Uterus (tissue), 4 donors: ENCODE data around the gene CYP1A2. TPM values are rescaled to one million over a fixed set of nuclear protein-coding genes. Genes with fewer than 3 reads are reported as not detected.

ENCODE experiments used
- DNase-seq, 2 donors: peaks; one replicate each; pipeline ENCODE4 v3.0.0-alpha.2; 2019 to 2020
- H3K27ac ChIP-seq, 2 donors: fragments of 200-600 bp; sonication (generic); 1 replicate in 1 of 2; 2 replicates in 1 of 2; pipeline ENCODE4 v1.5.1; 2016 to 2018
- H3K27me3 ChIP-seq, 2 donors: fragments of 200-600 bp; sonication (generic); one replicate each; pipeline ENCODE4 v1.5.1; 2018 to 2019; ENCODE audit warnings: control low read depth in 1 of 2
- H3K36me3 ChIP-seq, 2 donors: fragments of 200-600 bp; sonication (generic); one replicate each; pipeline ENCODE4 v1.5.1; 2019; ENCODE audit warnings: control low read depth in 1 of 2
- H3K4me1 ChIP-seq, 2 donors: fragments of 200-600 bp; sonication (generic); one replicate each; pipeline ENCODE4 v1.5.1; 2018 to 2019; ENCODE audit warnings: control low read depth in 1 of 2
- H3K4me3 ChIP-seq, 2 donors: fragments of 200-600 bp; sonication (generic); 1 replicate in 1 of 2; 2 replicates in 1 of 2; pipeline ENCODE4 v1.5.1; 2018 to 2019; ENCODE audit warnings: mild to moderate bottlenecking in 1 of 2
- H3K9me3 ChIP-seq, 2 donors: fragments of 200-600 bp; sonication (generic); one replicate each; pipeline ENCODE4 v1.5.1; 2019; ENCODE audit warnings: control low read depth in 1 of 2
- POLR2A ChIP-seq, 2 donors: fragments of 450-650 bp; IDR thresholded peaks; one replicate each; pipeline ENCODE4 v1.6.1; 2016; ENCODE audit warnings: antibody characterized with exemption in 2 of 2, mild to moderate bottlenecking in 1 of 2, moderate library complexity in 1 of 2
- intact Hi-C: fragments of 100-400 bp; cut with DNase I; formaldehyde crosslinking; loops from one replicate; pipeline ENCODE4 v1.15.1; 2023; ENCODE audit warnings: low total_unique reads
- total RNA-seq, 4 donors: library from RNA; depleted of rRNA in 3 of 4; stranded (reverse); fragments of >200 nt in 3 of 4; gene quantifications; one replicate each; pipeline versions ENCODE4 v1.1.0 to v1.2.4, GENCODE V29; 2014 to 2023
- TF ChIP-seq, protein P1 (sequence below), 4 experiments: fragments of 200-600 bp in 2 of 4; fragments of 450-650 bp in 2 of 4; sonication (generic) in 2 of 4; IDR thresholded peaks; one replicate each; pipeline ENCODE4 v1.5.1; 2016 to 2019; ENCODE audit warnings: antibody characterized with exemption in 4 of 4, mild to moderate bottlenecking in 2 of 4, moderate library complexity in 1 of 4
- donor health status: DM: yes; HTN: yes; CAD: no.

CYP1A2 gene
- total RNA-seq, 4 donors from 2014 or later, result not detected

DNA sequence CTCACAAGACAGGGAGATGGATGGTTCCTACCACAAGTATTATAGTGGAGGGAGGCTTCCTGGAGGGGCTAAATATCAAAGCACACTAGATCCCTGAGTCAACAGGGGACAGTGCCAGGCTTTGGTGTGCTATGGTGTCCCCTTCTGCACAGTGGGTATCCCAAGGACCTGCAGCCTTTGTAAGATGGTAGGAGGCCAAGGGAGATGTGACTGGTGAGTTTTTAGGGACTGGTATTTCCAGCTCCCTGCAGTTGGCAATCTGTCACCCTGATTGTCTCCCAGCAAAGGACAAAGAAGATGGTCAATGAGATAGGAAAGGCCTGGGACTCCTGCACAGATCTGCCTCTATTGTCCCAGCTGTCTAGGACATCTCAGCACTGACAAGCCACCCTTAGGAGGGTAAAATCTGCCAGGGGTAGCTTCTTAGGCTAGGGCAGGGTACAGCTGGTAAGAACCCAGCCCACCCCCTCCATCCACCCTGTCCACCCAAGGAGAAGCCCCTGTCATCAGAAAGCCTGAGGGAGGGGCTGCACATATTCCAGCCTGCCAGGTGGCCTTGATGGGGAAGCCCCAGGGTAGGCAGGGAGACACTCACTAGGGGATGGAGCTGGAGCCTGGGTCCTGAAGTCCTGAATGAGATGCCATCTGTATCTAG is 23.9 kb upstream of the CYP1A2 start:
- Histone ChIP-seq H3K27me3 (peaks cover 0 to 5% of the 10 kb centered on the region in 2 donors), H3K27ac (no peak overlapping the region), H3K36me3 (no peaks in the 10 kb centered on the region), H3K4me1 (peaks cover 0 to 6% of the 10 kb centered on the region in 2 donors), H3K9me3 (no peaks in the 10 kb centered on the region), H3K4me3 (no peak overlapping the region)
- intact Hi-C loops, result no loop called here
- DNase-seq, result no peak
- no peak for TF ChIP-seq POLR2A (IDR thresholded peaks at IDR 0.05)
- TF ChIP-seq, protein P1, sequence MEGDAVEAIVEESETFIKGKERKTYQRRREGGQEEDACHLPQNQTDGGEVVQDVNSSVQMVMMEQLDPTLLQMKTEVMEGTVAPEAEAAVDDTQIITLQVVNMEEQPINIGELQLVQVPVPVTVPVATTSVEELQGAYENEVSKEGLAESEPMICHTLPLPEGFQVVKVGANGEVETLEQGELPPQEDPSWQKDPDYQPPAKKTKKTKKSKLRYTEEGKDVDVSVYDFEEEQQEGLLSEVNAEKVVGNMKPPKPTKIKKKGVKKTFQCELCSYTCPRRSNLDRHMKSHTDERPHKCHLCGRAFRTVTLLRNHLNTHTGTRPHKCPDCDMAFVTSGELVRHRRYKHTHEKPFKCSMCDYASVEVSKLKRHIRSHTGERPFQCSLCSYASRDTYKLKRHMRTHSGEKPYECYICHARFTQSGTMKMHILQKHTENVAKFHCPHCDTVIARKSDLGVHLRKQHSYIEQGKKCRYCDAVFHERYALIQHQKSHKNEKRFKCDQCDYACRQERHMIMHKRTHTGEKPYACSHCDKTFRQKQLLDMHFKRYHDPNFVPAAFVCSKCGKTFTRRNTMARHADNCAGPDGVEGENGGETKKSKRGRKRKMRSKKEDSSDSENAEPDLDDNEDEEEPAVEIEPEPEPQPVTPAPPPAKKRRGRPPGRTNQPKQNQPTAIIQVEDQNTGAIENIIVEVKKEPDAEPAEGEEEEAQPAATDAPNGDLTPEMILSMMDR (IDR thresholded peaks at IDR 0.05), result no peak

DNA sequence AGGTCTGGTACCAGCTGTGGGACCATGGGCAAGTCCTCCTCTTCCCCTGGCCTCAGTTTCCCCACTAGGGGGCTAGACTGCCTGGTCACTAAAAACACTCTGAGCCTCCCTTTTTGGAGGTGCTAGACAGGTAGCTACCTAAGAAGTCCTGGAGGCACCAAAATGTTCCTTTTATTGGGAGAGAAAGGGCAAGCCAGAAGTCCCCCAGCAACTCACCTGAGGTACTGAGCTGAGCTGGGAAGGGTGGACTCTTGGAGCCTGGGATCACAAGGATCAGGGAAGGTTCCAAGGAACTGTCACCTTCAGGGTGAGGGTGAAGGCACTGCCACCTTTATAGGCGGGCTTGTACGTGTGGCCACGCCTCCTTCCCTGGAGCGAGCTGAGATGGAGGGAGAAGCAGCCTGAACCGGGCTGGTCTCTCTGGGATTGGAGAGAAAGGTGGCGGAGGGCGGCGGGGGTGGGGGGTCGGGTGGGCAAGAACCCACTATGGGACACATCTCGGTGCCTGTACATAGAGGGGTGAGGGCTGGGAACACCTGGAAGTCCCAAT is 23.3 kb upstream of the CYP1A2 start, which contains the start of gene CYP1A1:
Gene CYP1A1, minus strand, starts transcription at position 304 of the 550 bp plus-strand sequence. CDS start 2,431 bp downstream, outside the sequence.
- no peak for TF ChIP-seq POLR2A (IDR thresholded peaks at IDR 0.05)
- TF ChIP-seq, protein P1 (IDR thresholded peaks at IDR 0.05), result no peak
- peaks cover 0 to 6% of the 10 kb centered on the region in 2 donors for H3K4me1 ChIP-seq
- no peaks in the 10 kb centered on the region for H3K36me3 ChIP-seq
- peak within 1 kb of the TSS; percentile 40 to 43 for H3K4me3 ChIP-seq
- intact Hi-C loops, result no loop called here
- H3K27ac ChIP-seq, result no peak within 1 kb of the TSS
- no peaks in the 10 kb centered on the region for H3K9me3 ChIP-seq
- DNase-seq, result no peak
- H3K27me3 ChIP-seq, result peaks cover 0 to 5% of the 10 kb centered on the region in 2 donors

DNA sequence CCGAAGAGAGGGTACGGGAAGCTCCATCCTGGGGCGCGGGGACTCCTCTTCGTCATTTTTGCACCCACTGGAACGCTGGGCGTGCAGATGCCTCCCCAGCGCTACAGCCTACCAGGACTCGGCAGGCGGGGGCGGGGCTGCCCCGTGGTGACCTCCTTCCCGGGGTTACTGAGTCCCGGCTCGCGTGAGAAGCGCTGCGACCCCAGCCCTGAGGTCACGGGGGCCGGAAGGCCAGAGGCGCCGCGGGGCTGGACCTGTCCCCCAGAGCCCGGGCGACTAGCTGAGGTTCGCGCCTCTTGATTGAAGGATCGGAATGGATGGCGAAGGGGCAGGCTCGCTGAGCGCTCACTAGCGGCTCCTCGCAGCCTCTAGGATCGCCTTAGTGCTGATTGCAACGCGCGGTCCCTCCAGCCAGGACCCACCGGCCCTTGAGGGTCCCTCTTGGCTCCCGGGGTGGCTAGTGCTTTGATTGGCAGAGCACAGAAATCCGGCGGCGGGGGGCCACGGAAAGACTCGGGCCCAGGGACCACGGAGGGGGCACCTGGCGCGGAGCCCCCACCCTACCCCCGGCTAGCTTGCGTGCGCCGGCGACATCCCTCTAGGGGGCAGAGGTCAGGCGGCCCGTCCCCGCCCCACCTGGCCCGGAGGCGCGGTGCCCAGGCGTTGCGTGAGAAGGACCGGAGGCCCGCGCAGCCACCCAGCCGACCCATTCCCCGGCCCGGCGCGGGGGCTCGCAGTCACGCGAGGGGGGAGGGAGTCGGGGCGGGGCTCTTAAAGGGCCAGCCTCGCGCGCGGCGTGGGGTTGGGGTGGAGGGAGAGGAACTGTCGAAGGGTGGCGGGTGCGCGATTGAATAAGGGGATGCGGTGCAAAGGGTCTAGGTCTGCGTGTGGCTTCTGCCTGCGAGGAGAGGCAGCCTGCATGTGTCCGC is 22.5 kb upstream of the CYP1A2 start:
- H3K9me3 ChIP-seq, result no peaks in the 10 kb centered on the region
- peak in 1 of 2 donors; percentile 28 for DNase-seq
- intact Hi-C loops, result no loop called here
- peaks cover 0 to 5% of the 10 kb centered on the region in 2 donors for H3K27me3 ChIP-seq
- peak overlapping the region; percentile 40 to 43 for H3K4me3 ChIP-seq
- TF ChIP-seq POLR2A (IDR thresholded peaks at IDR 0.05), result no peak
- TF ChIP-seq, protein P1 (IDR thresholded peaks at IDR 0.05), result no peak
- peaks cover 0 to 6% of the 10 kb centered on the region in 2 donors for H3K4me1 ChIP-seq
- no peaks in the 10 kb centered on the region for H3K36me3 ChIP-seq
- H3K27ac ChIP-seq, result no peak overlapping the region

DNA sequence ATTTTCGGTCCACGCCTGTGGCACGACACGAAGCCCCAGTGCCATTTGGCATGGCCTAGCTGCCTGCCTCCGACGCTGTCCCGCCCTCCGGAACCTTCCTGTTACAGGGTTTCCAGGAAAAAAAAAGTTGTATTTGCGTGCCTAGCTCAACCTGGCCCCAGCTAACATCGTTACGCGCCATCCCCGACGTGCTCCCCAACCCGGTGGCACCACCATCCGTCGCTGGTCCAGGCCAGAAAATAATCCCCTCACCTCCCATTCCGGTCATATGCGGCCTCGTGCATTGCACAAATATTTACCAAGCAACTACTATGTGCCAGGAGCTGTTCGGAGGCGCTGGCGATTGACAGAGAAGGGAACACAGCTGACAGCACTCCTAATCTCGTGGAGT is 21.9 kb upstream of the CYP1A2 start:
- TF ChIP-seq, protein P1 (IDR thresholded peaks at IDR 0.05), result no peak
- TF ChIP-seq POLR2A (IDR thresholded peaks at IDR 0.05), result no peak
- Histone ChIP-seq H3K4me1 (peaks cover 0 to 6% of the 10 kb centered on the region in 2 donors), H3K27me3 (peaks cover 0 to 5% of the 10 kb centered on the region in 2 donors), H3K9me3 (no peaks in the 10 kb centered on the region), H3K36me3 (no peaks in the 10 kb centered on the region), H3K27ac (no peak overlapping the region), H3K4me3 (peak overlapping the region; percentile 40 to 43)
- intact Hi-C loops, result no loop called here
- no peak for DNase-seq
